Breast epithelium (tissue), 4 donors: ENCODE data around the gene PRTFDC1. TPM values are rescaled to one million over a fixed set of nuclear protein-coding genes. Genes with fewer than 3 reads are reported as not detected.
"Not testable (repeated sequence)": the region's sequence is repeated elsewhere in the genome, so short reads cannot be mapped to it uniquely, and the experiment has no call there.

ENCODE experiments used
- DNase-seq, 2 donors: peaks; one replicate each; pipeline ENCODE4 v3.0.0-alpha.2; 2019; ENCODE audit warnings: low spot score in 2 of 2
- H3K27ac ChIP-seq, 2 donors: fragments of 200-600 bp; sonication (generic) in 1 of 2; one replicate each; pipeline ENCODE4 v1.5.1; 2016 to 2019; ENCODE audit warnings: mild to moderate bottlenecking in 1 of 2
- H3K27me3 ChIP-seq, 2 donors: fragments of 200-600 bp; sonication (generic) in 1 of 2; one replicate each; pipeline versions ENCODE4 v1.5.1 to v1.6.0; 2017 to 2019; ENCODE audit warnings: control low read depth in 1 of 2, mild to moderate bottlenecking in 1 of 2
- H3K36me3 ChIP-seq: fragments of 200-600 bp; one replicate; pipeline ENCODE4 v1.5.1; 2019
- H3K4me1 ChIP-seq, 2 donors: fragments of 200-600 bp; sonication (generic); one replicate each; pipeline ENCODE4 v1.5.1; 2016 to 2019; ENCODE audit warnings: control low read depth in 1 of 2
- H3K4me3 ChIP-seq, 3 donors: fragments of 200-600 bp; sonication (generic); 1 replicate in 2 of 3; 2 replicates in 1 of 3; pipeline ENCODE4 v1.5.1; 2016 to 2019; ENCODE audit warnings: mild to moderate bottlenecking in 3 of 3, moderate library complexity in 2 of 3
- H3K9me3 ChIP-seq, 2 donors: fragments of 200-600 bp; sonication (generic) in 1 of 2; one replicate each; pipeline ENCODE4 v1.5.1; 2016 to 2019; ENCODE audit warnings: control low read depth in 1 of 2
- CTCF ChIP-seq, 3 donors: fragments of 450-650 bp; IDR thresholded peaks; one replicate each; pipeline ENCODE4 v1.5.1; 2016 to 2017; ENCODE audit warnings: antibody characterized with exemption in 3 of 3, mild to moderate bottlenecking in 3 of 3, moderate library complexity in 3 of 3
- POLR2A ChIP-seq: fragments of 450-650 bp; IDR thresholded peaks from one replicate; pipeline ENCODE4 v1.6.1; 2016; ENCODE audit warnings: antibody characterized with exemption, mild to moderate bottlenecking, moderate library complexity
- POLR2AphosphoS5 ChIP-seq, 3 donors: sonication (generic); formaldehyde crosslinking; IDR thresholded peaks; one replicate each; pipeline ENCODE4 v1.6.1; 2017; ENCODE audit warnings: antibody characterized with exemption in 3 of 3
- intact Hi-C: fragments of 100-400 bp; cut with DNase I; formaldehyde crosslinking; loops from one replicate; pipeline ENCODE4 v1.15.1; 2023; ENCODE audit warnings: low total_unique reads
- total RNA-seq, 3 donors: library from RNA; depleted of rRNA; stranded (reverse); fragments of >200 nt; gene quantifications; one replicate each; pipeline ENCODE4 v1.1.0, GENCODE V29; 2016

Gene PRTFDC1
- total RNA-seq, 3 donors from 2014 or later: 2.6 to 6.6 (median 3.3) TPM

GRCh38 chr10:24925799-24926198 is 26.6 kb downstream of the PRTFDC1 start:
- DNase-seq: no peak
- Histone ChIP-seq H3K4me1 (no peaks in the 10 kb centered on the region), H3K9me3 (no peaks in the 10 kb centered on the region), H3K36me3 (no peaks in the 10 kb centered on the region), H3K27me3 (no peaks in the 10 kb centered on the region), H3K27ac (no peak overlapping the region), H3K4me3 (no peak overlapping the region)
- intact Hi-C loops: no loop called here
- no peak for TF ChIP-seq POLR2A
- TF ChIP-seq CTCF (IDR thresholded peaks at IDR 0.05): no peak
- no peak for TF ChIP-seq POLR2AphosphoS5 (IDR thresholded peaks at IDR 0.05)

- H3K27me3 ChIP-seq, H3K4me1 ChIP-seq, H3K27ac ChIP-seq, DNase-seq, intact Hi-C loops, H3K9me3 ChIP-seq, H3K36me3 ChIP-seq, H3K4me3 ChIP-seq: not testable (repeated sequence)
These were observed 27.9 kb downstream of the PRTFDC1 start for GRCh38 chr10:24924483-24924882.

- H3K9me3 ChIP-seq, H3K27me3 ChIP-seq, H3K4me1 ChIP-seq, H3K27ac ChIP-seq, DNase-seq, H3K4me3 ChIP-seq, H3K36me3 ChIP-seq, intact Hi-C loops: not testable (repeated sequence)
These were observed 30.1 kb downstream of the PRTFDC1 start for GRCh38 chr10:24922222-24922868.

- Histone ChIP-seq H3K27me3 (no peaks in the 10 kb centered on the region), H3K9me3 (no peaks in the 10 kb centered on the region), H3K36me3 (no peaks in the 10 kb centered on the region), H3K4me1 (no peaks in the 10 kb centered on the region), H3K27ac (peak overlapping the region; percentile 22 to 65), H3K4me3 (no peak overlapping the region)
- intact Hi-C loops: no loop called here
- DNase-seq: peak in 1 of 2 donors; percentile 43
- TF ChIP-seq POLR2AphosphoS5 (IDR thresholded peaks at IDR 0.05) (no peak), CTCF (IDR thresholded peaks at IDR 0.05) (no peak), POLR2A (no peak)
These were observed 31.2 kb downstream of the PRTFDC1 start for GRCh38 chr10:24920907-24921881.

GRCh38 chr10:24920192-24920591 is 32.2 kb downstream of the PRTFDC1 start:
- H3K27ac ChIP-seq, H3K9me3 ChIP-seq, H3K36me3 ChIP-seq, intact Hi-C loops, H3K4me1 ChIP-seq, DNase-seq, H3K27me3 ChIP-seq, H3K4me3 ChIP-seq: not testable (repeated sequence)

GRCh38 chr10:24919629-24920028 is 32.8 kb downstream of the PRTFDC1 start:
- H3K36me3 ChIP-seq, H3K27ac ChIP-seq, H3K4me3 ChIP-seq, H3K27me3 ChIP-seq, H3K9me3 ChIP-seq, H3K4me1 ChIP-seq, intact Hi-C loops, DNase-seq: not testable (repeated sequence)

GRCh38 chr10:24917979-24918378 is 34.4 kb downstream of the PRTFDC1 start:
- no peak overlapping the region for H3K4me3 ChIP-seq
- DNase-seq: no peak
- no peak overlapping the region for H3K27ac ChIP-seq
- no peaks in the 10 kb centered on the region for H3K27me3 ChIP-seq
- H3K4me1 ChIP-seq: no peaks in the 10 kb centered on the region
- no peaks in the 10 kb centered on the region for H3K36me3 ChIP-seq
- TF ChIP-seq POLR2AphosphoS5 (IDR thresholded peaks at IDR 0.05) (no peak), CTCF (IDR thresholded peaks at IDR 0.05) (no peak), POLR2A (no peak)
- H3K9me3 ChIP-seq: no peaks in the 10 kb centered on the region
- intact Hi-C loops: no loop called here
